ENCODE results near the gene RRP36. TPM values are rescaled to one million over a fixed set of nuclear protein-coding genes. Genes with fewer than 3 reads are reported as not detected.
A peak's percentile ranks its signal among the peaks of the same experiment; 100 is the strongest.
"Not testable (repeated sequence)": the region's sequence is repeated elsewhere in the genome, so short reads cannot be mapped to it uniquely, and the experiment has no call there.

Gene RRP36
- total RNA-seq = 26.4 TPM
- long read RNA-seq, transcript RRP36-201 (7 exons, 1,159 nt) = major isoform, 20 of 26 reads
- long read RNA-seq, partial matches to known transcripts = 0 of 26 reads
- long read RNA-seq, other reads (novel, unspliced or antisense) = 6 of 26 reads

DNA sequence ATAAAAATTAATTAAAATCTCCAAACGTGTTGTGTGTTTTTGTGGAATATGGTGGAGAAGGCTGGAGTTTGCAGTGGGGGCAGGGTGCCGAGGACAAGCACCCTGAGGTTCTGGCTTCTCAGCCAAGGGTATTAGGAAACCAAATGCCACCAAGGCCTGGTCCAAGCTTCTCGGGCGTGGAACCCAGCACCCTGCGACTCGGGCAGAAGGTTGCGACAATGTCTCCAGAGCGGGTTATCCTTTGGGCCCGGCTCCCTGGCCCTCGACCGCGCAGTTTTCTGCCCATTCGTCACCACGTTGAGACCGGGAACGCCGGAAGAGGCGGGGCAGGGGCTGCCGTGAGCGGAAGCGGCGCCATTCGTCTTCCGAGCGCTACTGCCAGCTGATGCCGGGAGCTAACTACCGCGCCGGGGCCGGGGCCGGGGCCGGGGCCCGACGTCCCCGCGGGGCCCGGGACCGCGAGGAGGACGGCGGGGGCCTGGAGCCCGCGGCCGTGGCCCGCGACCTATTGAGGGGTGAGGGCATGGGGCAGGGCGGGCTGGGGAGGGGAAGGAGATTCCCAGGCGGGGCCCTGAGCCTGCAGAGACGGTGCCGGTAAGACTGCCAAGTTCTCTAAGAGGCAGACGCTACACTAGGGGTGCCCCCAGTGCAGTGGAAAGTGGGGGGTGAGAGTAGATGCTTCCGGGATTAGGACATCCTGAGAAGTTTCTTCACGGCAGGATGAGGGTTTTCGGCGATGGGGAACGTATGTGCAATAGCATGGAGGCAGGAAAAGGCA lies at the start of gene RRP36:
Gene RRP36 (plus strand): TSS at position 354 of the 778 bp plus-strand sequence. CDS start 32 bp downstream, at position 386.
- peak; percentile 94 for DNase-seq (ENCODE audit: low spot score)
- intact Hi-C loops (cut with DNase I) = no loop called here

DNA sequence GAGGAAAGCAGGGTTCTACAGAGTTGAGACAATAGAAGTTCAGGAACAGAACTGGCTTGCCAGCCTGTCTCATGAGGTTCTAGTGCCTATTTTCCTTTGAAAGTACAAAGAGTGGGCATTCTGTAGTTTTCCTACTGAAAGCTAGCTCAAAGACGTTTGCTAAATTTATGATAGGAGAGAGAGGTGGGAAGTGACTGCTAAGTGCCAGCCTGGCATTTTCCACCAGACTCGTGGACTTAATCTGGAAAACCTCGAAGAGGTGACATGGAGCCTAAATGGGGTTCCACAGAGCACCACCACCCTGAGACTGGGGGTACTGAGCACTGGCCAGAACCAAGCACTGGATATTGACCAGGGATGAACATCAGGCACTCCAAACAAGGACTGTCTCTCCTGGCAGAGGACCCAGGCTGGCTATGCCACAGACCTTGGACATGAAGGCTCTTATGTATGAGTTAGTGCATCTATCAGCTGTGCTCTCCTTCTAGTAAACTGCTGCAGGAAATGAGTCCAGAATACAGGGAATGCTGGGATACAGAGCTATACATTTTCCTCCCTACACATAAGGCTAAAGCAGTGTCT lies 49.6 kb upstream of the RRP36 start:
- DNase-seq (ENCODE audit: low spot score) = no peak
- intact Hi-C loops (cut with DNase I) = no loop called here

GRCh38 chr6:42973926-42974325 lies 47.5 kb upstream of the RRP36 start:
- DNase-seq (ENCODE audit: low spot score) = no peak
- intact Hi-C loops (cut with DNase I) = no loop called here

DNA sequence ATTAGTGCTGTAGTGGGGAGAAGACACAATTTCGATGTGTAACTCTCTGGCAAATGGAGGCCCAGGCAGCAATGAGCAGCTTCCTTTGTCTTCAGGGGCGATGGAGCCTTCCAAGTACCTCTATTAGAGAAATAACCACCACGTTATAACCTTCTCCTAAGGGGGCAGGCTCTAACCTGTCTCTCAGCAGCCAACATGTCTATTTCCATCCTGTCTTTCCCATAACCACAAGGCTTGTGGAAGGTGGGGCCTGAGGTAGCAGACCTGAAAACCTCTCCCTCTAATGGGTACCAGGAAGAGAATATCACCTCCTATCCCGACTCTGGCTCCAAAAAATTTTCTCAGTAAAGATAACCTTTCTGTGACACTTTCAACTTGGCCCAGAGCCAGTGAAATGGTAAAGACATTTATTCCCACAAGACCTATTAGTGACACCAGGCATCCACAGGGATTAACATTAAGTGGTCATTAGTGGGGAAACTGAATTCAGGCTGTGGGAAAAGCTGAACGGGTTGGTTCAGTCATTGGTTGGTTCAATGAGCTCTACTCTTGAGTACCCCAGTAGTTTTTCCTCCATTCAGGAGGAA lies 46.4 kb upstream of the RRP36 start:
- intact Hi-C loops (cut with DNase I) = loop anchor here (5.0 kb wide), 1 partner anchor 43 kb away; no protein-coding TSS in a partner anchor
- no peak for DNase-seq (ENCODE audit: low spot score)

DNA sequence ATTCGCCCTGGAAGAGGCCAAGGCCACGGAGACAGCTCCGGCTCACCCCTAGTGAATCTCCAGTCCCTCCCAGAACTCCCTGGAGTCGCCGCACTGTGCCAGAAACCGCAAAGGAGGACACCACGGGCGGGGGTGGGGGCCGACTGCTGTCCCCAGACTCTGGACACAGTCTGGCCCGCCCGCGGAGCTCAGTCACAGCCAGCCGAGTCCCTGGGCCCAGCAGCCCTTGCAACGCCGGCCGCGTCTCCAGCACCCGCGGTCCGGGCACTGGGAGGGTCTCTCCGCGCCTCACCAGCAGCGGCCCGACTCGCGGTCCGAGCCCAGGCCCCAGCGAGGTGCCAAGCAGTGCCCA lies 43.0 kb upstream of the RRP36 start:
- intact Hi-C loops (cut with DNase I) = loop anchor here (5.0 kb wide), 1 partner anchor 46 kb away; no protein-coding TSS in a partner anchor

DNA sequence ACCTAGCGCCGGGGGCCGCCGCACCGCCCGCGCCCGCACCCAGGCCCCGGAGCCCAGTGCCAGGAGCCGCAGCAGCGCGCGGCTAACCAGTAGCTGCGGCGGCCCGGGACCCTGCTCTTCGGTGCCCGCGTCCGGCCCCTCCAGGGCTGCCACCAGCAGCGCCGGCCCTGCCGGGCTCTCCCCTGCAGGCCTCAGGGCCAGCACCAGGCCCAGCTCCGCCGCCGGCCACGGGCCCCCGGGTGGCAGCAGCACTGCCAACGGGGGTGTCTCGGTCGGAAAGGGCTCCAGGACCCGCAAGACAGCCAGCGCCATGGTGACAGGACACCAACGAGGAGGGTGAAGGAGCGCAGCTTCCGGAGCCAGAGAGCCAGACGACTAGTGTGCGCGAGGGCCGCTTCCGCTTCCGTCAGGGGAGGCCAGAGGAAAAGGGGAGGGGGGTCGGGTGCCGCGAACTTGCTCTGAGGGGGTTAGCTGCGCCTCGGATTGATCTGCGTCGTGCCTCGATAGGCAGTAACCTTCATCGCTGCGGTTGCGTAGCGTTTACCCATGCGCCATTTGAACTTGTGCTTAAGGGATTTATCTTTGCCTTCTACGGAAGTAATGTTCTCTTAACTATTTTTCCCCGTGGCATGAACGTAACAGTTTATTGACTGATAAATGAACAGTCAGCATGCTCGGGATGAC lies 42.4 kb upstream of the RRP36 start, which contains the start of gene PEX6:
Gene PEX6 (minus strand): TSS at position 343 of the 684 bp plus-strand sequence. CDS start 31 bp downstream, at position 312.
- DNase-seq (ENCODE audit: low spot score) = peak; percentile 93
- intact Hi-C loops (cut with DNase I) = loop anchor here (5.0 kb wide), 1 partner anchor 47 kb away; no protein-coding TSS in a partner anchor

More for the DNA sequence above, 43.0 kb upstream of the RRP36 start:
- DNase-seq (ENCODE audit: low spot score) = no peak

- intact Hi-C loops (cut with DNase I) = loop anchor here (5.0 kb wide), 1 partner anchor 47 kb away; no protein-coding TSS in a partner anchor
- no peak for DNase-seq (ENCODE audit: low spot score)
Observed at GRCh38 chr6:42979523-42980177, 41.8 kb upstream of the RRP36 start.

GRCh38 chr6:42981836-42982235 lies 39.6 kb upstream of the RRP36 start:
- intact Hi-C loops (cut with DNase I) = no loop called here

GRCh38 chr6:42984001-42984923 lies 37.2 kb upstream of the RRP36 start, which contains the start of gene PPP2R5D:
TSS of gene PPP2R5D (plus strand) at chr6:42984570. CDS start at chr6:42984678, 108 bp downstream.
- intact Hi-C loops (cut with DNase I) = no loop called here
- peak; percentile 99 for DNase-seq (ENCODE audit: low spot score)

More at GRCh38 chr6:42981836-42982235, 39.6 kb upstream of the RRP36 start:
- no peak for DNase-seq (ENCODE audit: low spot score)

- DNase-seq (ENCODE audit: low spot score) = no peak
- intact Hi-C loops (cut with DNase I) = no loop called here
Observed at GRCh38 chr6:42984924-42985475, 36.4 kb upstream of the RRP36 start.

DNA sequence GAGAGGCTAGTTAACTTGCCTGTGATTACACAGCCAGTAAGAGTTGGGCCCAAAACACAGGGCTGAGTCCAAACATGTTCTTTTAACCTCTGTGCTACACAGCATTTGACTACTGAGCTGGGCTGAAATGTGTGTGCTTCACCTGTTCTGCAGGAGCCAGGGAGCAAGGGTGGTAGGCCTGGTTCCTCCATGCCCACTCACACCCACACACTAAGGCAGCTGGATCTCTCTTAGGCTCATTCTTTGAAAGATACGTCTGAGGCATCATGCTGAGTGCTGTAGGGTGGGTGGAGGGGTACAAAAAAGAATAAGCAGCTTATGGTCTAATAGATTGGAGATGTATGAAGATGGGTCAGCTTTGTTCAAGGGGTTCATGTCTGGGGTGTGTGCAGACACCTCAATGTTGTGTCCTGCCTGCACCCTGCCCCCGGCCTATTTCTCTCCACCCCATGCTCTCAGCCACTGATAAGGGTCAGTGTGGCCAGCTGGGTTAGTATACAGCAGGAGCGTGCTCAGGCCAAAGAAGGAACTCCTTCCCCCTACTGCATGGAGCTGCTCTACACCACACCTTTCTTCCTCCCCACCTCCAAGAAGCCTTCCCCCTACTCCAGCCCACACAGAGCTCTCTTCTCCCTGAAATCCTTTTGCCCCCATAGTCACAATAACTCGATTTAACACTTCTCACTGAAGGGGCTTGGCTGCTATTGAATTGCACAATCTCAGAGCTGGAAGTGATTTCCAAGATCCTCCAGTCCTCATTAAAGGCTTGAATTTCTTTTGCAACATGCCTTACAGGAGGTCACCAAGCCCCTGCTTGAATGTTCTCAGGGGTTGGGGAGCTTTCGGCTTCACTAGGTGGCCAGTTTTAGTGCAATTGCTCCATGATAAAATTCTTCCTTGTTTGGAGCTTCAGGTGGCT lies 33.6 kb upstream of the RRP36 start:
- intact Hi-C loops (cut with DNase I) = no loop called here
- DNase-seq (ENCODE audit: low spot score) = no peak

GRCh38 chr6:42988486-42989020 lies 32.9 kb upstream of the RRP36 start:
- intact Hi-C loops (cut with DNase I) = no loop called here

GRCh38 chr6:42989923-42990322 lies 31.5 kb upstream of the RRP36 start:
- no peak for DNase-seq (ENCODE audit: low spot score)
- intact Hi-C loops (cut with DNase I) = no loop called here

More at GRCh38 chr6:42988486-42989020, 32.9 kb upstream of the RRP36 start:
- DNase-seq (ENCODE audit: low spot score) = no peak

GRCh38 chr6:42993445-42993844 lies 28.0 kb upstream of the RRP36 start:
- intact Hi-C loops (cut with DNase I) = no loop called here
- DNase-seq (ENCODE audit: low spot score) = no peak

DNA sequence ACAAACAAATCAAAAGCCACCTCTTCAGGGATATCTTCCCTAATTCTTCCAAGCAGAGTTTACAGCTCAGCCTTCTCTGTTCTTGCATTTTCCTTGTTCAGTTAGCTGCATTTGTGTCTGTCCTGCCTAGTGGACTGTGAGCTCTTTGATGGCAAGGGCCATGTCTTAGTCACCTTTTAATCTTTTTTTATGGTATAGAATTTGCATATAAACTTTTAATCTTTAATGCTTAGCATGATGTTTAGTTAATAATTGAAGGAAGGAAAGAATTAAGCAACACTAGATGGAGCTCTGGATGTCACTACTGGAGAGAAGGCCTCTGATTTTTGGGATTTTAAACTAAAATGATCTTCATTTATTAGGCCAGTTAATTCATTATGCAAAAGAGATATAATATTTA lies 24.9 kb upstream of the RRP36 start:
- intact Hi-C loops (cut with DNase I) = no loop called here
- no peak for DNase-seq (ENCODE audit: low spot score)

- DNase-seq (ENCODE audit: low spot score); intact Hi-C loops (cut with DNase I): not testable (repeated sequence)
Observed at GRCh38 chr6:42998205-42998604, 23.2 kb upstream of the RRP36 start.
